ENCODE results near the gene FLCN. TPM values are rescaled to one million over a fixed set of nuclear protein-coding genes. Genes with fewer than 3 reads are reported as not detected.

Gene FLCN
- total and polyA plus RNA-seq, 2 of the 13 experiments (the other 11 are each of a cell fraction or from before 2014, with no cell fraction given): 16.6 to 24.9 TPM

DNA sequence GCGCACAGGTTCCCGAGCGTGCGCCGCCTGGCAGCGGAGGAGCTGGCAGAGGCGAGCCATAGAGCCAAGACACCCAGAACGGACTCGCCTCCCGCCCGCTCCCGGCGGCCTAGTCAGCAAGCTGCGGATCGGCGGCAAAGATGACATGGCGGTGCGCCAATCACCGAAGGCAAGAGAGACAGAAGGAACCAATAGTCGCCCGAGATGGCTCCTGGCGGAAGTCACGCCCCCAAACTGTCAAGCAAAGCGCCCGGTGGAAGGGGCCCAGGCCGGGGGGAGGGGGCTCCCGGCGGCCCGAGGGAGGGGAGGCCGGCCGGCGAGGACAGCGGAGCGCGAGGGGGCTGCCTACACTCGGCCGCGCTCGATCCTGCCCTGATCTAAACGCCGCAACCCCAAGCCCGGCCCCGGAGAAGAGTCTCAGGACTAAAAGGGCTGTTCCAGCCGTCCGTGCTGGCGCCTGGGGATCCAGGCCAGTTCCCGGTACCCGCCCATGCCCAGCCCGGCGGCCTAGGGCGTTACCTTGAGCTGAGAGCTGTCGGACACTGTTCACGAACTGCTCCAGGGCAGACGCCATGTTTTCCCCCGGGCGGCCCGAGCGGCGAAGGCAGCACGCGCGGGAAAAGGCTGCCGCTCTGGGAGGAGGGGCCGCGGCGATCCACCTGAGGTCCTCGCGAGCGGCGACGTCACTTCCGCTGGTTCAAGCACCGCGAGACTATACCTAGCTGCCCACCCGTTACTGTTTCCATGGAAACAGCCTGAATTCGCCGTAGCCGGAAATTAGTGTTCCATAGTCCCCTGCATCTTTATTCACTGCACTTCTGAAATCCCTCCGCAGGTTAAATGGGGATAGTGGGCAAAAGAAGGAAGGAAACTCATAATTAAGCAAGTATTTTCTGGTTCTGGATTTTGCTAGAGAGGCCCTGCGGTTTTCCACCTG, 43.9 kb upstream of the FLCN start, which contains the start of gene COPS3 (continued):
- peak; percentile 71 for TF ChIP-seq ZNF605 (CRISPR knock-in tag; IDR thresholded peaks at IDR 0.05)
- peak; percentile 91 for TF ChIP-seq SAP130 (CRISPR knock-in tag; IDR thresholded peaks at IDR 0.05; ENCODE audit: low read depth)
- TF ChIP-seq NR2C2 (CRISPR knock-in tag; IDR thresholded peaks at IDR 0.05; ENCODE audit: borderline replicate concordance): peak; percentile 28; the same call in 1 of the 2 replicates
- peak; percentile 9; the same call in 1 of the 2 replicates for TF ChIP-seq FOSL2 (CRISPR knock-in tag; IDR thresholded peaks at IDR 0.05)
- no peak; the same call in 1 of the 2 replicates for TF ChIP-seq AKAP8 (CRISPR knock-in tag; IDR thresholded peaks at IDR 0.05)
- no peak for TF ChIP-seq ZNF230 (CRISPR knock-in tag; IDR thresholded peaks at IDR 0.05)

DNA sequence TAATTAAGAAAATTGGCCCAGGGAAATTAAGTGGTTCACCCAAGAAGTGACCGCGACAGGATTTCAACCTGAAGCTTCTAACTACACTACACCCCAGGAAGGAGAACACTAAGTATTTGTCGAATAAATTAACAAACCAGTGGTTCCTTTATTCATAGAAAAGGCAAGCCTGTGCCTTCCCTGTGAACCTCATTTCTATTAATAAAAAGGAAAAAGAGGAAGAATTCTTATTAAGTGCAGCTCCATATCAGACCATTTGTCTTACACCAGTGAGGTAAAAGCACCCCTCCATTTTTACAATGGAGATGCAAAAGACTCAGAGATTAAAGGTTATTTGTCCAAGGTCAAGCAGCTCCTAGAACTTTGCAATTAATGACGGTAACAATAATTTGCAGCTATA, 42.3 kb upstream of the FLCN start:
- BruUV-seq (replicated peaks): TSS peak; percentile 75
- TF ChIP-seq NKX3-1 (CRISPR knock-in tag; IDR thresholded peaks at IDR 0.05) (no peak), RARA (CRISPR knock-in tag; IDR thresholded peaks at IDR 0.05) (no peak), ZNF225 (CRISPR knock-in tag; IDR thresholded peaks at IDR 0.05) (no peak), ZNF441 (CRISPR knock-in tag; IDR thresholded peaks at IDR 0.05; ENCODE audit: borderline replicate concordance) (no peak), ZNF235 (CRISPR knock-in tag; IDR thresholded peaks at IDR 0.05; ENCODE audit: borderline replicate concordance) (no peak)
- TF ChIP-seq, protein P1, sequence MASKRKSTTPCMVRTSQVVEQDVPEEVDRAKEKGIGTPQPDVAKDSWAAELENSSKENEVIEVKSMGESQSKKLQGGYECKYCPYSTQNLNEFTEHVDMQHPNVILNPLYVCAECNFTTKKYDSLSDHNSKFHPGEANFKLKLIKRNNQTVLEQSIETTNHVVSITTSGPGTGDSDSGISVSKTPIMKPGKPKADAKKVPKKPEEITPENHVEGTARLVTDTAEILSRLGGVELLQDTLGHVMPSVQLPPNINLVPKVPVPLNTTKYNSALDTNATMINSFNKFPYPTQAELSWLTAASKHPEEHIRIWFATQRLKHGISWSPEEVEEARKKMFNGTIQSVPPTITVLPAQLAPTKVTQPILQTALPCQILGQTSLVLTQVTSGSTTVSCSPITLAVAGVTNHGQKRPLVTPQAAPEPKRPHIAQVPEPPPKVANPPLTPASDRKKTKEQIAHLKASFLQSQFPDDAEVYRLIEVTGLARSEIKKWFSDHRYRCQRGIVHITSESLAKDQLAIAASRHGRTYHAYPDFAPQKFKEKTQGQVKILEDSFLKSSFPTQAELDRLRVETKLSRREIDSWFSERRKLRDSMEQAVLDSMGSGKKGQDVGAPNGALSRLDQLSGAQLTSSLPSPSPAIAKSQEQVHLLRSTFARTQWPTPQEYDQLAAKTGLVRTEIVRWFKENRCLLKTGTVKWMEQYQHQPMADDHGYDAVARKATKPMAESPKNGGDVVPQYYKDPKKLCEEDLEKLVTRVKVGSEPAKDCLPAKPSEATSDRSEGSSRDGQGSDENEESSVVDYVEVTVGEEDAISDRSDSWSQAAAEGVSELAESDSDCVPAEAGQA (IDR thresholded peaks at IDR 0.05; ENCODE audit: low read depth): no peak
- TF ChIP-seq, protein P1 (CRISPR knock-in tag; IDR thresholded peaks at IDR 0.05; ENCODE audit: borderline replicate concordance): no peak
- TF ChIP-seq, protein P2, sequence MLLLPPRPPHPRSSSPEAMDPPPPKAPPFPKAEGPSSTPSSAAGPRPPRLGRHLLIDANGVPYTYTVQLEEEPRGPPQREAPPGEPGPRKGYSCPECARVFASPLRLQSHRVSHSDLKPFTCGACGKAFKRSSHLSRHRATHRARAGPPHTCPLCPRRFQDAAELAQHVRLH (CRISPR knock-in tag; IDR thresholded peaks at IDR 0.05; ENCODE audit: borderline replicate concordance, low read depth): no peak
- TF ChIP-seq, protein P3, sequence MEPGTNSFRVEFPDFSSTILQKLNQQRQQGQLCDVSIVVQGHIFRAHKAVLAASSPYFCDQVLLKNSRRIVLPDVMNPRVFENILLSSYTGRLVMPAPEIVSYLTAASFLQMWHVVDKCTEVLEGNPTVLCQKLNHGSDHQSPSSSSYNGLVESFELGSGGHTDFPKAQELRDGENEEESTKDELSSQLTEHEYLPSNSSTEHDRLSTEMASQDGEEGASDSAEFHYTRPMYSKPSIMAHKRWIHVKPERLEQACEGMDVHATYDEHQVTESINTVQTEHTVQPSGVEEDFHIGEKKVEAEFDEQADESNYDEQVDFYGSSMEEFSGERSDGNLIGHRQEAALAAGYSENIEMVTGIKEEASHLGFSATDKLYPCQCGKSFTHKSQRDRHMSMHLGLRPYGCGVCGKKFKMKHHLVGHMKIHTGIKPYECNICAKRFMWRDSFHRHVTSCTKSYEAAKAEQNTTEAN (CRISPR knock-in tag; conservative IDR thresholded peaks at IDR 0.05): no peak

More for the DNA sequence above, 42.3 kb upstream of the FLCN start:
- in situ Hi-C loops (cut with HindIII; ENCODE audit: extremely low pct_ligation_motif_present, low pct_unique_long_range_greater_than_20kb) (no loop called here), intact Hi-C loops (cut with micrococcal nuclease; ENCODE audit: unreplicated experiment) (no loop called here)
- CTCF ChIA-PET (ENCODE audit: low intra/inter-chr PET ratio, low total read pairs): no interaction called here
- Histone ChIP-seq H3K36me3 (replicated peaks in 1 of 2; ENCODE audit: control insufficient read depth in 1 of 2, insufficient read depth in 2 of 2, low read length in 2 of 2) (peaks cover 0 to 9% of the 10 kb centered on the region in 2 experiments; a peak in 2 of 5 replicates), H4K20me1 (ENCODE audit: insufficient read depth, low read length) (peaks cover 9% of the 10 kb centered on the region), H3K9ac (ENCODE audit: insufficient read depth, low read depth, low read length) (peak overlapping the region; percentile 96; the same call in 1 of the 2 replicates), H3K9me3 (ENCODE audit: low read length) (no peaks in the 10 kb centered on the region), H2AFZ (ENCODE audit: low read length) (no peak overlapping the region), H3K27me3 (ENCODE audit: control insufficient read depth in 1 of 2, insufficient read depth in 2 of 2, low read length in 2 of 2) (no peaks in the 10 kb centered on the region; a peak in 2 of 5 replicates), H3K4me1 (ENCODE audit: insufficient read depth, low read length) (peaks cover 35% of the 10 kb centered on the region), H3K79me2 (ENCODE audit: insufficient read depth, low read length) (peaks cover 35% of the 10 kb centered on the region), H3K4me2 (ENCODE audit: low read depth, low read length) (peak overlapping the region; percentile 99), H3K4me3 (replicated peaks in 1 of 3; ENCODE audit: insufficient read depth in 1 of 3, low read depth in 2 of 3, low read length in 3 of 3) (peak overlapping the region in 2 of 3 experiments; percentile 89 to 93; a peak in 3 of 6 replicates), H3K27ac (ENCODE audit: extremely low read length, insufficient read depth, low read length) (peak overlapping the region; percentile 90)
- 88% methylated on average over 4 of the region's 4 CpGs for WGBS (ENCODE audit: low lambda C conversion rate)
- no peak for FAIRE-seq
- POLR2A ChIA-PET: no interaction called here
- no peak for DNase-seq (ENCODE audit: low spot score)
- no peak for ATAC-seq
